H9 (cell line): ENCODE measurements around the gene DAD1. TPM values are rescaled to one million over a fixed set of nuclear protein-coding genes. Genes with fewer than 3 reads are reported as not detected.

Experiments used
- DNase-seq: peaks from one replicate; pipeline ENCODE4 v3.0.0-alpha.2; 2017
- H2AFZ ChIP-seq: one replicate; pipeline ENCODE4 v1.6.1; 2013; ENCODE audit warnings: mild to moderate bottlenecking, low read length, control low read depth, moderate library complexity
- H2AK5ac ChIP-seq: 2 replicates; pipeline ENCODE4 v1.6.1; 2013; ENCODE audit warnings: low read length, control low read depth, mixed read lengths; ENCODE audit not compliant: insufficient read length
- H2BK120ac ChIP-seq: one replicate; pipeline ENCODE4 v1.6.1; 2013; ENCODE audit warnings: low read depth, mild to moderate bottlenecking, low read length, control low read depth, inconsistent platforms; ENCODE audit not compliant: poor library complexity, severe bottlenecking
- H2BK12ac ChIP-seq: 2 replicates; pipeline ENCODE4 v1.6.1; 2013; ENCODE audit warnings: low read length, control low read depth, mixed read lengths, low read depth; ENCODE audit not compliant: insufficient read length
- H2BK15ac ChIP-seq: 2 replicates; pipeline ENCODE4 v1.6.1; 2013; ENCODE audit warnings: low read depth, low read length, control low read depth
- H2BK20ac ChIP-seq: one replicate; pipeline ENCODE4 v1.6.1; 2013; ENCODE audit warnings: low read depth, mild to moderate bottlenecking, low read length, control low read depth, inconsistent platforms; ENCODE audit not compliant: poor library complexity, severe bottlenecking
- H2BK5ac ChIP-seq: 2 replicates; pipeline ENCODE4 v1.6.1; 2013; ENCODE audit warnings: low read length, control low read depth, mixed read lengths; ENCODE audit not compliant: insufficient read length
- H3K14ac ChIP-seq: 2 replicates; pipeline ENCODE4 v1.6.1; 2013; ENCODE audit warnings: low read length, control low read depth; ENCODE audit not compliant: insufficient read depth
- H3K18ac ChIP-seq: 2 replicates; pipeline ENCODE4 v1.6.1; 2013; ENCODE audit warnings: low read depth, mild to moderate bottlenecking, mixed read lengths, low read length, control low read depth; ENCODE audit not compliant: insufficient read length
- H3K23ac ChIP-seq: 2 replicates; pipeline ENCODE4 v1.6.1; 2013; ENCODE audit warnings: low read length, control low read depth, mixed read lengths, low read depth; ENCODE audit not compliant: insufficient read length
- H3K23me2 ChIP-seq: 2 replicates; pipeline ENCODE4 v1.6.1; 2013; ENCODE audit warnings: low read depth, mild to moderate bottlenecking, mixed read lengths, low read length, control low read depth; ENCODE audit not compliant: insufficient read length, poor library complexity, severe bottlenecking
- H3K27ac ChIP-seq: 2 replicates; pipeline ENCODE4 v1.5.1; 2013; ENCODE audit warnings: low read length, control low read depth, mixed read lengths, low read depth; ENCODE audit not compliant: insufficient read length
- H3K27me3 ChIP-seq: 2 replicates; pipeline ENCODE4 v1.6.1; 2013; ENCODE audit warnings: low read length, control low read depth, inconsistent platforms; ENCODE audit not compliant: insufficient read depth
- H3K4ac ChIP-seq: 2 replicates; pipeline ENCODE4 v1.6.1; 2013; ENCODE audit warnings: low read depth, mild to moderate bottlenecking, control low read depth, inconsistent platforms, low read length, moderate library complexity
- H3K4me1 ChIP-seq: 2 replicates; pipeline ENCODE4 v1.6.1; 2013; ENCODE audit warnings: low read length, control low read depth, inconsistent platforms; ENCODE audit not compliant: insufficient read depth
- H3K4me2 ChIP-seq: 2 replicates; pipeline ENCODE4 v1.6.1; 2013; ENCODE audit warnings: low read length, control low read depth, mixed read lengths; ENCODE audit not compliant: insufficient read length, insufficient read depth
- H3K56ac ChIP-seq: 2 replicates; pipeline ENCODE4 v1.6.1; 2013; ENCODE audit warnings: low read depth, mild to moderate bottlenecking, mixed read lengths, low read length, control low read depth; ENCODE audit not compliant: insufficient read length
- H3K79me1 ChIP-seq: 2 replicates; pipeline ENCODE4 v1.6.1; 2013; ENCODE audit warnings: low read depth, mild to moderate bottlenecking, moderate library complexity, low read length, control low read depth, inconsistent platforms; ENCODE audit not compliant: insufficient read depth, poor library complexity, severe bottlenecking
- H3K79me2 ChIP-seq: 2 replicates; pipeline ENCODE4 v1.6.1; 2013; ENCODE audit warnings: low read length, control low read depth, inconsistent platforms; ENCODE audit not compliant: insufficient read depth
- H3K9ac ChIP-seq: 2 replicates; pipeline ENCODE4 v1.6.1; 2013; ENCODE audit warnings: low read length, control low read depth, mixed read lengths; ENCODE audit not compliant: insufficient read length; ENCODE audit errors: extremely low read depth
- H3K9me3 ChIP-seq: one replicate; pipeline ENCODE4 v1.6.1; 2013; ENCODE audit warnings: low read depth, low read length, inconsistent platforms; ENCODE audit not compliant: control insufficient read depth
- H3T11ph ChIP-seq: one replicate; pipeline ENCODE4 v1.6.1; 2013; ENCODE audit warnings: mild to moderate bottlenecking, low read length, control low read depth, inconsistent platforms
- H4K20me1 ChIP-seq: one replicate; pipeline ENCODE4 v1.6.1; 2013; ENCODE audit not compliant: control insufficient read depth, insufficient read length, insufficient read depth
- H4K5ac ChIP-seq: 2 replicates; pipeline ENCODE4 v1.6.1; 2013; ENCODE audit warnings: low read depth, mild to moderate bottlenecking, mixed read lengths, low read length, control low read depth; ENCODE audit not compliant: insufficient read length
- H4K8ac ChIP-seq: replicated peaks from 2 replicates; pipeline ENCODE4 v1.6.1; 2013; ENCODE audit warnings: low read length, control low read depth, mixed read lengths, low read depth; ENCODE audit not compliant: insufficient read length
- H4K91ac ChIP-seq: 2 replicates; pipeline ENCODE4 v1.6.1; 2013; ENCODE audit warnings: low read depth, mild to moderate bottlenecking, moderate library complexity, mixed read lengths, low read length, control low read depth; ENCODE audit not compliant: insufficient read length
- H3K27ac Mint-ChIP-seq, 3 experiments: 2 replicates in 2 of 3; 3 replicates in 1 of 3; pipeline ENCODE4 v1.8.0; 2020 to 2021; ENCODE audit warnings: mixed read lengths in 3 of 3, mild to moderate bottlenecking in 1 of 3, moderate library complexity in 1 of 3
- H3K27me3 Mint-ChIP-seq: 2 replicates; pipeline ENCODE4 v1.8.0; 2021; ENCODE audit warnings: low read depth, mild to moderate bottlenecking, moderate library complexity, mixed read lengths
- H3K36me3 Mint-ChIP-seq, 3 experiments: 2 replicates in 2 of 3; 3 replicates in 1 of 3; pipeline ENCODE4 v1.8.0; 2020 to 2021; ENCODE audit warnings: low read depth in 3 of 3, mixed read lengths in 3 of 3; ENCODE audit not compliant: insufficient read depth in 1 of 3
- H3K4me1 Mint-ChIP-seq, 2 experiments: 2 replicates each; pipeline ENCODE4 v1.8.0; 2020; ENCODE audit warnings: mixed read lengths in 2 of 2
- H3K4me3 Mint-ChIP-seq, 2 experiments: 2 replicates in 1 of 2; 3 replicates in 1 of 2; pipeline ENCODE4 v1.8.0; 2020 to 2021; ENCODE audit warnings: mild to moderate bottlenecking in 2 of 2, mixed read lengths in 2 of 2, moderate library complexity in 1 of 2
- H3K9me3 Mint-ChIP-seq, 2 experiments: 2 replicates in 1 of 2; 3 replicates in 1 of 2; pipeline ENCODE4 v1.8.0; 2020; ENCODE audit warnings: mild to moderate bottlenecking in 2 of 2, mixed read lengths in 2 of 2, moderate library complexity in 1 of 2
- WGBS: extraction: QIAGEN DNeasy Blood & Tissue Kit; methylation state at CpG from one replicate; pipeline ENCODE4 v1.1.7; 2013; ENCODE audit warnings: missing lambda C conversion rate, low lambda C conversion rate, mixed read lengths; ENCODE audit not compliant: insufficient read length; ENCODE audit errors: extremely low coverage; 5-methylcytosine and 5-hydroxymethylcytosine counted together
- total RNA-seq: library from RNA; stranded (reverse); gene quantifications from 2 replicates; pipeline ENCODE4 v1.2.1, GENCODE V29; 2021
- TF ChIP-seq, protein P1 (sequence below): fragments of 200-600 bp; sonication (generic); conservative IDR thresholded peaks from 3 replicates; pipeline ENCODE4 v1.8.0; 2021; ENCODE audit warnings: antibody characterized with exemption, mild to moderate bottlenecking

The DAD1 gene
- total RNA-seq, 1 experiment from 2014 or later: 127 TPM

DNA sequence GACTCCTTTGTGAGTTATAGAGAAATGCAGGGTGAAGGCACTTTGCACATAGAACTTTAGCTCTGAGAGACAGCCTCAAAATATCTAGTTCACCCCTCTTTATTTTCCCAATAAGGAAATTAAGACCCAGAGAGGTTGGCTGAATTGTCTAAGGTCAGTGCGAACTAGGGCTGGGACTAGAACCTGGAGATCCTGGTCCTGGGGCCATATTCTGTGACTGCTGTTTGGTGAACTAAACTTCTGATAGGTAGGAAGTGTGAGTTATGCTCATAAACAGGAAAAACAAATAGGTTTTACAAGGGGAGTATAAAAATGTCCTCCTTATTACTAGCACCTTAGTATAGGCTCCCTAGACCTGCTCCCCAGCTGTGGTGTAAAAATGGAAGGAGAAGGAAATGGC is 53.9 kb downstream of the DAD1 start:
- DNase-seq: no peak
- Histone ChIP-seq H3K23ac (no peak overlapping the region), H2BK120ac (no peak overlapping the region), H3K27me3 (no peaks in the 10 kb centered on the region; the same call in 1 of the 2 replicates), H2AK5ac (no peak overlapping the region), H3K56ac (no peak overlapping the region), H3K4me1 (no peaks in the 10 kb centered on the region), H2AFZ (no peak overlapping the region), H3K79me2 (no peaks in the 10 kb centered on the region), H4K8ac (no peak overlapping the region), H3K9ac (no peak overlapping the region), H3K27ac (no peak overlapping the region), H2BK20ac (no peak overlapping the region), H2BK5ac (no peak overlapping the region), H3K9me3 (no peaks in the 10 kb centered on the region), H2BK12ac (no peak overlapping the region), H3T11ph (no peak overlapping the region), H4K91ac (no peak overlapping the region), H4K5ac (no peak overlapping the region), H3K18ac (no peak overlapping the region), H3K4ac (no peak overlapping the region), H4K20me1 (no peaks in the 10 kb centered on the region), H3K4me2 (no peak overlapping the region), H3K23me2 (no peaks in the 10 kb centered on the region), H3K79me1 (no peaks in the 10 kb centered on the region), H2BK15ac (no peak overlapping the region), H3K14ac (no peak overlapping the region)
- TF ChIP-seq, protein P1, sequence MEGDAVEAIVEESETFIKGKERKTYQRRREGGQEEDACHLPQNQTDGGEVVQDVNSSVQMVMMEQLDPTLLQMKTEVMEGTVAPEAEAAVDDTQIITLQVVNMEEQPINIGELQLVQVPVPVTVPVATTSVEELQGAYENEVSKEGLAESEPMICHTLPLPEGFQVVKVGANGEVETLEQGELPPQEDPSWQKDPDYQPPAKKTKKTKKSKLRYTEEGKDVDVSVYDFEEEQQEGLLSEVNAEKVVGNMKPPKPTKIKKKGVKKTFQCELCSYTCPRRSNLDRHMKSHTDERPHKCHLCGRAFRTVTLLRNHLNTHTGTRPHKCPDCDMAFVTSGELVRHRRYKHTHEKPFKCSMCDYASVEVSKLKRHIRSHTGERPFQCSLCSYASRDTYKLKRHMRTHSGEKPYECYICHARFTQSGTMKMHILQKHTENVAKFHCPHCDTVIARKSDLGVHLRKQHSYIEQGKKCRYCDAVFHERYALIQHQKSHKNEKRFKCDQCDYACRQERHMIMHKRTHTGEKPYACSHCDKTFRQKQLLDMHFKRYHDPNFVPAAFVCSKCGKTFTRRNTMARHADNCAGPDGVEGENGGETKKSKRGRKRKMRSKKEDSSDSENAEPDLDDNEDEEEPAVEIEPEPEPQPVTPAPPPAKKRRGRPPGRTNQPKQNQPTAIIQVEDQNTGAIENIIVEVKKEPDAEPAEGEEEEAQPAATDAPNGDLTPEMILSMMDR: no peak
- 0 out of 5 replicates have a peak, but pooled peaks cover 0 to 2% of the 10 kb centered on the region in 2 experiments for H3K9me3 Mint-ChIP-seq
- no CpG with 5 or more reads among the region's 1 CpG for WGBS
- no peak overlapping the region for H3K4me3 Mint-ChIP-seq
- no peaks in the 10 kb centered on the region for H3K27me3 Mint-ChIP-seq
- no peak overlapping the region for H3K27ac Mint-ChIP-seq
- H3K36me3 Mint-ChIP-seq: no peaks in the 10 kb centered on the region
- peaks cover 0 to 15% of the 10 kb centered on the region in 2 experiments; a peak in 3 of 4 replicates for H3K4me1 Mint-ChIP-seq
